Stimulated activated CD4-positive, alpha-beta T cell treated with anti-CD3 and anti-CD28 coated beads, Interleukin-15, amount 100 ng/mL, for 1 hour (primary cell): ENCODE data around the gene ZNF426.
"Not testable (repeated sequence)": the region's sequence is repeated elsewhere in the genome, so short reads cannot be mapped to it uniquely, and the experiment has no call there.

Experiments
- DNase-seq, 2 donors: peaks; one replicate each; pipeline ENCODE4 v3.0.0-alpha.2; 2020; ENCODE audit warnings: low read depth in 1 of 2, low spot score in 1 of 2

The ZNF426 gene

GRCh38 chr19:9538183-9539058 is at the start of gene ZNF426:
Gene ZNF426 (minus strand): TSS chr19:9538645. CDS start chr19:9536232, 2,413 bp downstream.
- peak; percentile 51 to 76 for DNase-seq

DNA sequence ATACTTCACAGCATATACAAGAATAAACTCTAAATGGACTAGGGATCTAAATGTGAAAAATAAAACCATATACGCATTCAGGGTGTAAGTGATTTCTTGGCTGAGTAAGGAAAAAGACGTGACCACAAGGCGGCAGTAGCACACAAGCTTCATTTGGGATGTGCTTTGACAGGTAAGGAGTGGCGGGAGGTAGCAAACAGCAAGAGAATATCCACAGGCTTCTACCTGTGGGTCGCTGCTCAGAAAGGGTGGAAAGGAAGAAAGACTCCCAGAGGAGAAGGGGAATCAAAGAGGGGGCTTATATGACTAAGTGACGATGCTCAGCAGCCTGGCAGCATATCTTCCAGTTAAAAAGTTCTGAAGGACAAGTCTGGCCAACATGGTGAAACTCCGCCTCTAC is 48.3 kb upstream of the ZNF426 start:
- DNase-seq = peak; percentile 51 to 55

- DNase-seq = peak; percentile 56 to 69
Measured at GRCh38 chr19:9584073-9584833, 45.8 kb upstream of the ZNF426 start, which contains the start of gene ZNF121. Gene ZNF121 (minus strand): TSS chr19:9584504. CDS start chr19:9568097, 16,407 bp downstream.

GRCh38 chr19:9582081-9582725 is 43.8 kb upstream of the ZNF426 start:
- DNase-seq = not testable (repeated sequence)

DNA sequence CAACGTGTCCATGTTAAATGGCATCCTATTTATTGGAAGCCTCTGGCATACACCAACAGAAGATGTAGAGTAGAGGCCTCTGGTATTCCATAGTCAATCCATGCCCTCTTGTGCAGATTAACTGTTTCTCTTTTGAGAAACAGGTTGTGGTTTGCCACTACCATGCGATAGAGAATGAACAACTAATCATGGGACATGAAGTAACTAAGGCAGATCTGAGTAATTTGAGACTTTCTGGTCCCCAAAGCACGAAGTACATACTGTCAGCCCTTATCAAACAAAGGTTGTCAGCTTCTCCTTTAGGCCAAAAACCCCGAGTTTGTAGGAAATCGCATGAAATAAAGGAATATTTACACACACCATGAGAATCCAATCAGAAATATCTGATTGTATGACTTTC is 42.3 kb upstream of the ZNF426 start:
- no peak for DNase-seq

DNA sequence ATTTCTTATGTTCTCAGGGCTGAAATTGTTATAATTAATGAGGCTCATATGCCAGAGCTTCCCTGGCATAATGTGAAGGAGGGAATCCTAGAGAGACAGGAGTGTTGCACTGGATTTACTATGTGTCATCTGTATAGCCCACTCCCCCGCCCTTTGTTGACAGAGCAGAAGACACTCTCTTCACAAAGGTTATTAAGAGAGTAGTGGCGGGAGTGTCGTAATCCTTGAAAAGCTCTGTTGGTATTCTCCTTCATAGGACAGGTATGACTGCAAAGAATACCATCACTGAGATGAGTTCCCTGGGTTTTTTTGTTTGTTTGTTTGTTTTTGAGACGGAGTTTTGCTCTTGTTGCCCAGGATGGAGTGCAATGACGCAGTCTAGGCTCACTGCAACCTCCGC is 31.8 kb upstream of the ZNF426 start:
- DNase-seq = no peak

DNA sequence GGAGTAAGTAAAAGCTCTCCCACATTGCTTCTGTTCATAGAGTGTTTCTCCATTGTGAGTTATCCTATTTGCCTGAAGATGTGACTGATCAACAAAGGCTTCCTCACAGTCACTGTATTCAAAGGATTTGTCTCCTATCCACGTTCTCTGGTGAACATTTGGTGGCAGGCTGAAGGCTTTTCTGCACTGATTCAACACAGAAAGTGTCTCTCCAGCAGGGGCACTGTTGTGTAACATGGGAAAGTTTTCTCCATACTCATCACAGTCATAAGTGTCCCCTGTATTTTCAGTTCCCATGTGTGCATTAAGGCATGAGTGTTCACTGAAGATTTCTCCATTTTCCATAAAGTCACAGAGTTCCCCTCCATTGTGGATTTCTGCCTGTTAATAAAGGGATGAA is 28.3 kb upstream of the ZNF426 start:
- no peak for DNase-seq

- no peak for DNase-seq
Measured at GRCh38 chr19:9565900-9566705, 27.7 kb upstream of the ZNF426 start.

DNA sequence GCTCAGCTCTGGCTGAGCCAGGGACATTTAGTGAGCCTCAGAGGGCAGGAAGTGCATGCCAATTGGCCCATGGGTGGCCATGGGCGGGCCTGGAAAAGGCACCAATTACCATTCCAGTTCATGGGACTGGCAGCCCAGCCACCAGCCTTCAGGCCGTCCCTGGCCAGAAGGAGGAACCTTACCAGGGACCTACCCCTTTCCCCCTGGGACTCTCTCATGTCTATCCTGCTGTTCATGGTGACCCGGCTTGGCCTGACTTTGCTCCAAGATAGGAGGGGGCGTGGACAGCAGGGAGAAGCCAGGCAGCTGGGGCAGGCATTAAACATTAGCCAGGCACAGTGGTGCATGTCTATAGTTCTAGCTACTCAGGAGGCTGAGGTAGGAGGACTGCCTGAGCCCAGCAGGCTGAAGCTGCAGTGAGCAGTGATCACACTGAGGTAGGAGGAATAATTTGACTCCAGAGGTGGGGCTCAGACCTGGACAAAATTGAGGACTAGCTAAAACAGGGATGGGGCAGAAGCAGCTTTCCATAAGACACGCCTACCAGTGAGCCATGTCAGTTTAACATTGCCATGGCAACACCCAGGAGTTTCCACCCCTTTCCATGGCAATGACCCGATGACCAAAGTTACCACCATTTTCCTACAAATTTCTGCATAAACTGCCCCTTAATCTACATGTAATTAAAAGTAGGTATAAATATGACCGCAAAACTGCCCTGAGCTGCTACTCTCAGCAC is 14.3 kb upstream of the ZNF426 start:
- DNase-seq = no peak

- no peak for DNase-seq
Measured at GRCh38 chr19:9547870-9548269, 9.4 kb upstream of the ZNF426 start.

DNA sequence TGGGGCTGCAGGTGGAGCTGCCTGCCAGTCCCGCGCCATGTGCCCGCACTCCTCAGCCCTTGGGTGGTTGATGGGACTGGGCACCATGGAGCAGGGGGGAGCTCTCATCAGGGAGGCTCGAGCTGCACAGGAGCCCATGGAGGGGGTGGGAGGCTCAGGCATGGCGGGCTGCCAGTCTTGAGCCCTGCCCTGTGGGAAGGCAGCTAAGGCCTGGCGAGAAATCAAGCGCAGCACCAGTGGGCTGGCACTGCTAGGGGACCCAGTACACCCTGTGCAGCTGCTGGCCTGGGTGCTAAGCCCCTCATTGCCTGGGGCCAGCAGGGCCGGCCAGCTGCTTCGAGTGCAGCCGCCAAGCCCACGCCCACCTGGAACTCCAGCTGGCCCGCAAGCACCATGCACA is 2.8 kb upstream of the ZNF426 start:
- DNase-seq = not testable (repeated sequence)

GRCh38 chr19:9539921-9540320 is 1.5 kb upstream of the ZNF426 start:
- DNase-seq = not testable (repeated sequence)

- not testable (repeated sequence) for DNase-seq
Measured at GRCh38 chr19:9539201-9539600, 756 bp upstream of the ZNF426 start.

GRCh38 chr19:9535934-9536333 is 2.5 kb downstream of the ZNF426 start:
- DNase-seq = no peak

DNA sequence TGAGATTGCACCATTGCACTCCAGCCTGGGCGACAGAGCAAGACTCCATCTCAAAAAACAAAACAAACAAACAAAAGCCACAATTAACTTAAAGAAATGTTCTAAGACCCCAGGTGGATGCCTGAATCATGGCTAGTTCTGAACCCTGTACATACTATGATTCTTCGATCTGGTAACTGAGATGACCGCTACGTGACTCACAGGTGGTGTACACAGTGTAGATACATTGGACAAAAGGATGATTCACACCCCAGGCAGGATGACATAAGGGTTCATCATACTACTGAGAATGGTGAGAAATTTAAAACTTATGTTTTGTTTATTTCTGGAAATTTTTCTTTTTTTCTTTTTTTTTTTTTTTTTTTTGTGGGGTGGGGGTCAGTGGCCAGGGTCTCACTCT is 6.5 kb downstream of the ZNF426 start:
- no peak for DNase-seq

- no peak for DNase-seq
Measured at GRCh38 chr19:9528757-9529336, 9.6 kb downstream of the ZNF426 start.

DNA sequence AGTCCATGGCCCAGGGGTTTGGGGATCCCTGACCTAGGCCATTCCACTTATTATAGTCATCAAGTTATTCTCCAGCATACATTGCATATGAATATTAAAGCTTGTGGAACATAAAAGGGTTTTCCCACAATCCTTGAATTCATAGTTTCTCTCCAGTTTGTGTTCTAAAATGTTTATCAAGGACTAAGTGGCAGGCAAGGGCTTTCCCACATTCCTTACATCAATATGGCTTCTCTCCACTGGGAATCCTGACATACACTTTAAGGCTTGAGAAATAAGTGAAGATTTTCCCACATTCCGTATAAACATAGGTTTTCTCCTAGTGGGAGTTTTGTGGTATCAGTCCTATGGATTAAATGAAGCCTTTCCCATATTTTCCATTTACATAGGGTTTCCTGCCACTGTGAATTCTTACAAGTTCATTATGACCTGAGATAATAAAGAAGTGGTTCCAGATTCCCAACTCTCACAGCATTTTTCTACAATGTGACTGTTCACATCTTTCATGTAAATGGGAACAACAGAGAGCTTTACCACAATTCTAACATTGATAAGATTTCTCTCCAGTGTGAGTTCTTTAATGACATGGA is 14.5 kb downstream of the ZNF426 start:
- DNase-seq = no peak

DNA sequence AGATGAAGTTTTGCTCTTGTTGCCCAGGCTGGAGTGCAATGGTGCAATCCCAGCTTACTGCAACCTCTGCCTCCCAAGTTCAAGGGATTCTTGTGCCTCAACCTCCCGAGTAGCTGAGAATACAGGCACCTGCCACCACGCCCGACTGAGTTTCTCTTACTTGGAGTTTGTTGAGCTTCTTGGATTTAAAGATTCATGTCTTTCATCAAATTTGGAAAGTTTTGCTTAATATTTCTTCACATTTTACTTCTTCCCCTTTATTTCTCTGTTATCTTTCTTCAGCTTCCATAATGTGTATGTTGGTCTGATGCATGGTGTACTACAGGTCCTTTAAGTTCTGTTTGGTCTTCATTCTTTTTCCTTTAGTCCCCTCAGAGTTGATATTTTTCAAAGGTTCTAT is 31.2 kb downstream of the ZNF426 start:
- no peak for DNase-seq

DNA sequence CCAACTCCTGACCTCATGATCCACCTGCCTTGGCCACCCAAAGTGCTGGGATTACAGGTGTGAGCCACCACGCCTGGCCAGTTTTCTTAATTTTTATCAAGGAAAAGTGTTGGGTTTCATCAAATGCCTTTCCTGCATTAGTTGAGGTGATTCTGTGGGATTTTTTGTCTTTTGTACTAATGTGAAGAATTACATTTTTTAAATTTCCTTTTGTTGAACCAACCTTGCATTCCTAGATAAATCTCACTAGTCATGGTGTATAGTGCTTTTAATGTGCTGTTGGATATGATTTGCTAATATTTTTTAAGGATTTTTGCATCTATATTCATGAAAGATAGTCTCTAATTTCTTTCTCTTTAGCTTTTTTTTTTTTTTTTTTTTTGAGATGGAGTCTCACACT is 37.6 kb downstream of the ZNF426 start:
- no peak for DNase-seq
